Gastrocnemius medialis (tissue), 4 donors: ENCODE results near the gene KDM4C. TPM values are rescaled to one million over a fixed set of nuclear protein-coding genes. Genes with fewer than 3 reads are reported as not detected.

Experiments used
- ATAC-seq, 2 donors: fragments of 150-250 bp; one replicate each; pipeline ENCODE4 v1.9.1; 2016
- DNase-seq, 2 donors: peaks; one replicate each; pipeline ENCODE4 v3.0.0-alpha.2; 2019
- H3K27ac ChIP-seq, 4 donors: fragments of 200-600 bp; sonication (generic); 1 replicate in 1 of 4; 2 replicates in 3 of 4; pipeline ENCODE4 v1.5.1; 2016 to 2018; ENCODE audit warnings: mild to moderate bottlenecking in 2 of 4, moderate library complexity in 1 of 4
- H3K27me3 ChIP-seq, 3 donors: fragments of 200-600 bp; sonication (generic) in 2 of 3; 1 replicate in 1 of 3; 2 replicates in 2 of 3; pipeline versions ENCODE4 v1.5.1 to v1.6.0; 2016 to 2019; ENCODE audit warnings: mild to moderate bottlenecking in 1 of 3, moderate library complexity in 1 of 3
- H3K36me3 ChIP-seq, 2 donors: fragments of 200-600 bp; sonication (generic) in 1 of 2; one replicate each; pipeline ENCODE4 v1.5.1; 2017 to 2018
- H3K4me1 ChIP-seq, 2 donors: fragments of 200-600 bp; sonication (generic) in 1 of 2; one replicate each; pipeline ENCODE4 v1.5.1; 2016 to 2017; ENCODE audit warnings: mild to moderate bottlenecking in 2 of 2
- H3K4me3 ChIP-seq, 4 donors: fragments of 200-600 bp; sonication (generic) in 3 of 4; 1 replicate in 1 of 4; 2 replicates in 3 of 4; pipeline ENCODE4 v1.5.1; 2016 to 2019; ENCODE audit warnings: mild to moderate bottlenecking in 2 of 4
- H3K9me3 ChIP-seq, 3 donors: fragments of 200-600 bp; sonication (generic) in 2 of 3; 1 replicate in 1 of 3; 2 replicates in 2 of 3; pipeline ENCODE4 v1.5.1; 2016 to 2019
- CTCF ChIP-seq, 5 experiments: fragments of 450-650 bp in 3 of 5; fragments of 200-600 bp in 2 of 5; sonication (generic) in 2 of 5; IDR thresholded peaks in 4 of 5; conservative IDR thresholded peaks in 1 of 5; 1 replicate in 4 of 5; 2 replicates in 1 of 5; pipeline ENCODE4 v1.5.1; 2016 to 2019; ENCODE audit warnings: antibody characterized with exemption in 5 of 5, mild to moderate bottlenecking in 3 of 5, moderate library complexity in 3 of 5
- POLR2A ChIP-seq, 2 donors: fragments of 450-650 bp; IDR thresholded peaks; one replicate each; pipeline ENCODE4 v1.6.1; 2017; ENCODE audit warnings: antibody characterized with exemption in 2 of 2, mild to moderate bottlenecking in 2 of 2, moderate library complexity in 2 of 2
- in situ Hi-C, 4 donors: fragments of 200-750 bp; cut with MboI; loops; one replicate each; pipeline versions ENCODE4 v1.15.0 to v1.8.0; 2017; ENCODE audit warnings: low sequenced_read_pairs in 4 of 4
- intact Hi-C: fragments of 100-400 bp; cut with DNase I; formaldehyde crosslinking; loops from one replicate; pipeline ENCODE4 v1.15.1; 2023; ENCODE audit warnings: low total_unique reads
- total RNA-seq, 4 donors: library from RNA; depleted of rRNA; stranded (reverse); fragments of >200 nt; gene quantifications; one replicate each; pipeline versions ENCODE4 v1.1.0 to v1.2.3, GENCODE V29; 2016

Gene KDM4C
- total RNA-seq, 4 donors from 2014 or later: 7.7 to 23.3 (median 10.0) TPM

GRCh38 chr9:7163932-7164331 is 406.2 kb downstream of the KDM4C start:
- no peaks in the 10 kb centered on the region for H3K27me3 ChIP-seq
- intact Hi-C loops (no loop called here), in situ Hi-C loops (no loop called here)
- ATAC-seq: no peak
- no peak overlapping the region for H3K27ac ChIP-seq
- peaks cover 0 to 10% of the 10 kb centered on the region in 2 donors for H3K36me3 ChIP-seq
- H3K4me1 ChIP-seq: peaks cover 0 to 2% of the 10 kb centered on the region in 2 donors
- DNase-seq: no peak
- no peak overlapping the region for H3K4me3 ChIP-seq
- H3K9me3 ChIP-seq: no peaks in the 10 kb centered on the region
- TF ChIP-seq POLR2A (IDR thresholded peaks at IDR 0.05) (no peak), CTCF (IDR thresholded peaks at IDR 0.05 in 4 of 5, conservative IDR thresholded peaks at IDR 0.05 in 1 of 5) (no peak)

GRCh38 chr9:7164440-7165330 is 406.9 kb downstream of the KDM4C start:
- in situ Hi-C loops: no loop called here
- H3K4me3 ChIP-seq: no peak overlapping the region

GRCh38 chr9:7165331-7165975 is 407.7 kb downstream of the KDM4C start:
- ATAC-seq: no peak

More at GRCh38 chr9:7164440-7165330, 406.9 kb downstream of the KDM4C start:
- Histone ChIP-seq H3K36me3 (peaks cover 0 to 10% of the 10 kb centered on the region in 2 donors), H3K27ac (no peak overlapping the region), H3K27me3 (no peaks in the 10 kb centered on the region), H3K9me3 (no peaks in the 10 kb centered on the region), H3K4me1 (peaks cover 3 to 8% of the 10 kb centered on the region in 2 donors)
- intact Hi-C loops: no loop called here
- ATAC-seq (no peak), DNase-seq (no peak)
- TF ChIP-seq POLR2A (IDR thresholded peaks at IDR 0.05): no peak
- no peak for TF ChIP-seq CTCF (IDR thresholded peaks at IDR 0.05 in 4 of 5, conservative IDR thresholded peaks at IDR 0.05 in 1 of 5)

GRCh38 chr9:7166074-7166473 is 408.3 kb downstream of the KDM4C start:
- in situ Hi-C loops: no loop called here

More at GRCh38 chr9:7165331-7165975, 407.7 kb downstream of the KDM4C start:
- H3K36me3 ChIP-seq: peaks cover 0 to 10% of the 10 kb centered on the region in 2 donors
- H3K27ac ChIP-seq: no peak overlapping the region
- H3K27me3 ChIP-seq: no peaks in the 10 kb centered on the region
- in situ Hi-C loops: no loop called here
- H3K4me3 ChIP-seq: no peak overlapping the region
- intact Hi-C loops: no loop called here
- DNase-seq: no peak
- TF ChIP-seq POLR2A (IDR thresholded peaks at IDR 0.05): no peak
- no peak for TF ChIP-seq CTCF (IDR thresholded peaks at IDR 0.05 in 4 of 5, conservative IDR thresholded peaks at IDR 0.05 in 1 of 5)
- H3K9me3 ChIP-seq: no peaks in the 10 kb centered on the region
- H3K4me1 ChIP-seq: peaks cover 5 to 14% of the 10 kb centered on the region in 2 donors

More at GRCh38 chr9:7166074-7166473, 408.3 kb downstream of the KDM4C start:
- no peaks in the 10 kb centered on the region for H3K27me3 ChIP-seq
- intact Hi-C loops: no loop called here
- no peak for DNase-seq
- no peak overlapping the region for H3K4me3 ChIP-seq
- TF ChIP-seq CTCF (IDR thresholded peaks at IDR 0.05 in 4 of 5, conservative IDR thresholded peaks at IDR 0.05 in 1 of 5) (no peak), POLR2A (IDR thresholded peaks at IDR 0.05) (no peak)
- H3K4me1 ChIP-seq: peaks cover 5 to 14% of the 10 kb centered on the region in 2 donors
- peaks cover 0 to 10% of the 10 kb centered on the region in 2 donors for H3K36me3 ChIP-seq
- H3K27ac ChIP-seq: no peak overlapping the region
- no peak for ATAC-seq
- H3K9me3 ChIP-seq: no peaks in the 10 kb centered on the region
